ENCODE data around the gene CYP26B1. TPM values are rescaled to one million over a fixed set of nuclear protein-coding genes. Genes with fewer than 3 reads are reported as not detected.

CYP26B1 gene
- total and polyA plus RNA-seq, 9 donors: 1.5 to 13.4 (median 4.5) TPM

- no peaks in the 10 kb centered on the region for H3K9me3 ChIP-seq
- H3K4me3 ChIP-seq: no peak overlapping the region
- no peak for DNase-seq
- no peak for TF ChIP-seq POLR2A (IDR thresholded peaks at IDR 0.05)
- TF ChIP-seq EP300 (IDR thresholded peaks at IDR 0.05): no peak
- no peak for TF ChIP-seq CTCF (IDR thresholded peaks at IDR 0.05)
- no peaks in the 10 kb centered on the region for H3K36me3 ChIP-seq
- no peaks in the 10 kb centered on the region for H3K27me3 ChIP-seq
- WGBS, 3 donors: 71 to 78% (median 77%) methylated on average over 24 of the region's 24 CpGs
- intact Hi-C loops (cut with DNase I): no loop called here
- H3K27ac ChIP-seq: no peak overlapping the region
- no peaks in the 10 kb centered on the region for H3K4me1 ChIP-seq (ENCODE audit: insufficient read depth)
Observed at GRCh38 chr2:72083751-72084583, 63.7 kb downstream of the CYP26B1 start.

- Histone ChIP-seq H3K36me3 (no peaks in the 10 kb centered on the region), H3K4me1 (ENCODE audit: insufficient read depth) (no peaks in the 10 kb centered on the region), H3K27ac (no peak overlapping the region), H3K27me3 (no peaks in the 10 kb centered on the region), H3K4me3 (no peak overlapping the region), H3K9me3 (no peaks in the 10 kb centered on the region)
- DNase-seq: no peak
- TF ChIP-seq EP300 (IDR thresholded peaks at IDR 0.05) (no peak), CTCF (IDR thresholded peaks at IDR 0.05) (no peak), POLR2A (IDR thresholded peaks at IDR 0.05) (no peak)
- 92 to 94% (median 93%) methylated on average over 17 of the region's 17 CpGs for WGBS, 3 donors
- intact Hi-C loops (cut with DNase I): no loop called here
Observed at GRCh38 chr2:72082887-72083286, 64.8 kb downstream of the CYP26B1 start.

GRCh38 chr2:72082021-72082601, 65.6 kb downstream of the CYP26B1 start:
- H3K27me3 ChIP-seq: no peaks in the 10 kb centered on the region
- no peaks in the 10 kb centered on the region for H3K4me1 ChIP-seq (ENCODE audit: insufficient read depth)
- TF ChIP-seq EP300 (IDR thresholded peaks at IDR 0.05) (no peak), CTCF (IDR thresholded peaks at IDR 0.05) (no peak), POLR2A (IDR thresholded peaks at IDR 0.05) (no peak)
- intact Hi-C loops (cut with DNase I): no loop called here
- no peak for DNase-seq
- no peak overlapping the region for H3K27ac ChIP-seq
- no peaks in the 10 kb centered on the region for H3K9me3 ChIP-seq
- H3K36me3 ChIP-seq: no peaks in the 10 kb centered on the region
- H3K4me3 ChIP-seq: no peak overlapping the region
- 90 to 91% (median 90%) methylated on average over 12 of the region's 12 CpGs for WGBS, 3 donors

GRCh38 chr2:72081451-72081850, 66.2 kb downstream of the CYP26B1 start:
- Histone ChIP-seq H3K4me1 (ENCODE audit: insufficient read depth) (no peaks in the 10 kb centered on the region), H3K9me3 (no peaks in the 10 kb centered on the region), H3K27me3 (no peaks in the 10 kb centered on the region), H3K4me3 (no peak overlapping the region), H3K27ac (no peak overlapping the region), H3K36me3 (no peaks in the 10 kb centered on the region)
- no peak for TF ChIP-seq EP300 (IDR thresholded peaks at IDR 0.05)
- TF ChIP-seq CTCF (IDR thresholded peaks at IDR 0.05): no peak
- DNase-seq: no peak
- intact Hi-C loops (cut with DNase I): no loop called here
- 95 to 97% (median 95%) methylated on average over 8 of the region's 8 CpGs for WGBS, 3 donors
